Endodermal cell (in vitro differentiated cells): ENCODE data around the gene SUGCT. TPM values are rescaled to one million over a fixed set of nuclear protein-coding genes. Genes with fewer than 3 reads are reported as not detected.
"Not testable (repeated sequence)": the region's sequence is repeated elsewhere in the genome, so short reads cannot be mapped to it uniquely, and the experiment has no call there.

Experiments used
- DNase-seq: peaks from one replicate; pipeline ENCODE4 v3.0.0-alpha.2; 2017
- H3K27ac ChIP-seq: 2 replicates; pipeline ENCODE4 v1.5.1; 2013; ENCODE audit warnings: mild to moderate bottlenecking, low read depth, low read length, moderate library complexity
- H3K27me3 ChIP-seq: 2 replicates; pipeline ENCODE4 v1.6.1; 2013; ENCODE audit warnings: mild to moderate bottlenecking, low read length, moderate library complexity; ENCODE audit not compliant: insufficient read depth, control insufficient read depth, poor library complexity, severe bottlenecking
- H3K36me3 ChIP-seq: 2 replicates; pipeline ENCODE4 v1.7.0; 2013; ENCODE audit warnings: mild to moderate bottlenecking, low read length, moderate library complexity; ENCODE audit not compliant: control insufficient read depth, insufficient read depth
- H3K4me1 ChIP-seq: one replicate; pipeline ENCODE4 v1.7.0; 2013; ENCODE audit warnings: low read length; ENCODE audit not compliant: control insufficient read depth, insufficient read depth
- H3K4me3 ChIP-seq: 2 replicates; pipeline ENCODE4 v1.5.1; 2013; ENCODE audit warnings: mild to moderate bottlenecking, low read length, moderate library complexity
- H3K9ac ChIP-seq: 2 replicates; pipeline ENCODE4 v1.6.1; 2013; ENCODE audit warnings: mild to moderate bottlenecking, low read length, moderate library complexity; ENCODE audit not compliant: poor library complexity, severe bottlenecking; ENCODE audit errors: extremely low read depth
- H3K9me3 ChIP-seq: 2 replicates; pipeline ENCODE4 v1.6.1; 2013; ENCODE audit warnings: mild to moderate bottlenecking, low read length, moderate library complexity; ENCODE audit not compliant: control insufficient read depth
- H3K27ac Mint-ChIP-seq: 2 replicates; pipeline ENCODE4 v1.8.0; 2020; ENCODE audit warnings: mixed read lengths
- H3K27me3 Mint-ChIP-seq: 2 replicates; pipeline ENCODE4 v1.8.0; 2021; ENCODE audit warnings: mild to moderate bottlenecking, mixed read lengths; ENCODE audit not compliant: insufficient read depth
- H3K36me3 Mint-ChIP-seq: 2 replicates; pipeline ENCODE4 v1.8.0; 2020; ENCODE audit warnings: low read depth, mixed read lengths
- H3K4me1 Mint-ChIP-seq: 2 replicates; pipeline ENCODE4 v1.8.0; 2020; ENCODE audit warnings: mixed read lengths
- H3K4me3 Mint-ChIP-seq: 2 replicates; pipeline ENCODE4 v1.8.0; 2020; ENCODE audit warnings: mild to moderate bottlenecking, moderate library complexity, mixed read lengths
- H3K9me3 Mint-ChIP-seq: 2 replicates; pipeline ENCODE4 v1.8.0; 2020; ENCODE audit warnings: mild to moderate bottlenecking, mixed read lengths
- WGBS, 2 experiments: methylation state at CpG; one replicate each; pipeline versions ENCODE4 v1.1.5 to v1.1.7; 2013; ENCODE audit warnings: missing lambda C conversion rate in 2 of 2, mixed read lengths in 1 of 2; ENCODE audit not compliant: insufficient coverage in 1 of 2, insufficient read length in 1 of 2; 5-methylcytosine and 5-hydroxymethylcytosine counted together
- total RNA-seq, 2 donors: library from RNA; stranded (reverse); fragmentation: NEBNext Ultra II Directional in 1 of 2; extraction: Animal tissue kit (Norgen Biotek cat#: 25700) in 1 of 2; gene quantifications; 2 replicates in 1 of 2; 3 replicates in 1 of 2; pipeline ENCODE4 v1.2.1, GENCODE V29; 2021
- TF ChIP-seq, protein P1 (sequence below): fragments of 200-600 bp; sonication (generic); conservative IDR thresholded peaks from 2 replicates; pipeline ENCODE4 v1.5.0; 2021; ENCODE audit warnings: antibody characterized with exemption, mild to moderate bottlenecking

SUGCT gene
- total RNA-seq, 2 donors from 2014 or later: 3.6 to 3.9 TPM

DNA sequence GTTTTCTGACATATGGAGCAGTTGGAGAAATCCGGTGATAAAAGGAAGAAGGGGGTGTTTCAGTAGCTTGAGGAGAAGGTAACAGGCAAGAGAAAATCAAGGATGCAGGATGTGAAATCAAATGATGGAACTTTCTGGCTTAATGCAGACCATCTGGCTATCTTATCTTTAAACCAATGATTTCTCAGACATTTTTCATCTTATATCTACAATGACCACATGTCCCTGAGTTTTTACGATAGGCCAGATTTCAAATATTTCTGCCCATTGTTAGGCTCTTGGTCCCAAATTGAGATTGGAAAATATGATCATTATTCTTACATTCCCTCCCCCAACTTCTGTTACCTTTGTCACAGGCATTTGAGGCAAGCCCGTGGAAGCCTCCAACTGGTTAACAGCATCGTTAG, 486.8 kb downstream of the SUGCT start:
- no peaks in the 10 kb centered on the region for H3K4me1 ChIP-seq
- H3K9ac ChIP-seq: no peak overlapping the region
- Mint-ChIP-seq H3K27me3 (no peaks in the 10 kb centered on the region), H3K4me3 (no peak overlapping the region), H3K9me3 (no peaks in the 10 kb centered on the region), H3K36me3 (no peaks in the 10 kb centered on the region), H3K27ac (no peak overlapping the region), H3K4me1 (no peaks in the 10 kb centered on the region)
- no peak overlapping the region for H3K4me3 ChIP-seq
- no peaks in the 10 kb centered on the region for H3K9me3 ChIP-seq
- TF ChIP-seq, protein P1, sequence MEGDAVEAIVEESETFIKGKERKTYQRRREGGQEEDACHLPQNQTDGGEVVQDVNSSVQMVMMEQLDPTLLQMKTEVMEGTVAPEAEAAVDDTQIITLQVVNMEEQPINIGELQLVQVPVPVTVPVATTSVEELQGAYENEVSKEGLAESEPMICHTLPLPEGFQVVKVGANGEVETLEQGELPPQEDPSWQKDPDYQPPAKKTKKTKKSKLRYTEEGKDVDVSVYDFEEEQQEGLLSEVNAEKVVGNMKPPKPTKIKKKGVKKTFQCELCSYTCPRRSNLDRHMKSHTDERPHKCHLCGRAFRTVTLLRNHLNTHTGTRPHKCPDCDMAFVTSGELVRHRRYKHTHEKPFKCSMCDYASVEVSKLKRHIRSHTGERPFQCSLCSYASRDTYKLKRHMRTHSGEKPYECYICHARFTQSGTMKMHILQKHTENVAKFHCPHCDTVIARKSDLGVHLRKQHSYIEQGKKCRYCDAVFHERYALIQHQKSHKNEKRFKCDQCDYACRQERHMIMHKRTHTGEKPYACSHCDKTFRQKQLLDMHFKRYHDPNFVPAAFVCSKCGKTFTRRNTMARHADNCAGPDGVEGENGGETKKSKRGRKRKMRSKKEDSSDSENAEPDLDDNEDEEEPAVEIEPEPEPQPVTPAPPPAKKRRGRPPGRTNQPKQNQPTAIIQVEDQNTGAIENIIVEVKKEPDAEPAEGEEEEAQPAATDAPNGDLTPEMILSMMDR: no peak
- H3K27me3 ChIP-seq: no peaks in the 10 kb centered on the region
- 89 to 93% methylated on average over 3 to 4 of the region's 4 CpGs for WGBS, 2 experiments
- H3K27ac ChIP-seq: no peak overlapping the region
- no peak for DNase-seq
- no peaks in the 10 kb centered on the region for H3K36me3 ChIP-seq

DNA sequence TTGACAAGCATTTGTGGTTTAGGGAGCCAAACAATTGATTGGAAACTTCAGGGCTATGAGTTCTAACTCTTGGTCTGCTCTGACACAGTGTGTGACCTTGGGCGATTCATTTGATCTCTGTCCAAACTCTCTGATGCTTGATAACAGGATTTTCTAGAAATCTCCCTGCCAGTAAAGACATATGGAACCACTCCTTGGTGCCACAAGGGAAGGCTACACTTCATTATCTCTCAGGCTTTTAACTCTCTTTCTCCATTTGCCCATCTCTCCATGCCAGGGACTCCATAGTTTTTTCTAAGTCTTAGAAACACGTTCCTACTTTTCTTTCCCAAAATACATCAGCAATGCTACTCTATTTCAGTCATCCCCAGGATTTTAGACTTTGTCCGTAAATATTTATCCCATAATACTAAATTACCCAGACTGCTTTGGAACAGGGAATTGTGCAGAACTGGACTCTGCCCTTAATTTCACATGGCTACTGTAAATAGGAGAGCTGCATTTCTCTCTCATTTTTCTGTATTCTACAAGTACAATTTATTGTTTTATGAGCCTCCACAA, 488.2 kb downstream of the SUGCT start:
- no peak overlapping the region for H3K4me3 Mint-ChIP-seq
- DNase-seq: no peak
- no peaks in the 10 kb centered on the region for H3K9me3 Mint-ChIP-seq
- TF ChIP-seq, protein P1: no peak
- Histone ChIP-seq H3K4me3 (no peak overlapping the region), H3K36me3 (no peaks in the 10 kb centered on the region), H3K4me1 (no peaks in the 10 kb centered on the region), H3K9me3 (no peaks in the 10 kb centered on the region), H3K27ac (no peak overlapping the region), H3K27me3 (no peaks in the 10 kb centered on the region), H3K9ac (no peak overlapping the region)
- no peak overlapping the region for H3K27ac Mint-ChIP-seq
- H3K4me1 Mint-ChIP-seq: no peaks in the 10 kb centered on the region
- no peaks in the 10 kb centered on the region for H3K36me3 Mint-ChIP-seq
- H3K27me3 Mint-ChIP-seq: no peaks in the 10 kb centered on the region
- WGBS, 2 experiments: 91 to 100% methylated on average over 3 of the region's 3 CpGs

DNA sequence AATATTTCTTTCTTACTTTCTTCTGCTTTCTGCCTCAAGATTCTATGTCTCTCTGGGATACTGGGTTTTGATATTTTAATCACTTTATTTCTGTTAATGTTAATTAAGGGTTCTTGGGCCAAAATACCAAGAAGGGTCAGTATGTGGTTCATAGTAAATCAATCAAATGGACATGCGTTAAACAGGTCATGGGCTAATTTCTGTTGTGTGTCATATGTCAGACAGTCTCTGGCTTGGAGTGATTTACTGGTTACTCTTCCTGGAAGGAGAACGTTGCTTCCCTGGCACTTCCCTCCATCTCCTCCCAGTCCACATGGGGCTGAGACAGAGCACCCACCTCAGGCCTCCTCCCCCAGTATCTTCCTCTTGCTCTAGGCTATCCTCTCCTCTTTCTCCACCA, 489.1 kb downstream of the SUGCT start:
- H3K9me3 ChIP-seq: no peaks in the 10 kb centered on the region
- Mint-ChIP-seq H3K36me3 (no peaks in the 10 kb centered on the region), H3K27ac (no peak overlapping the region), H3K9me3 (no peaks in the 10 kb centered on the region), H3K4me1 (no peaks in the 10 kb centered on the region), H3K4me3 (no peak overlapping the region), H3K27me3 (no peaks in the 10 kb centered on the region)
- H3K36me3 ChIP-seq: no peaks in the 10 kb centered on the region
- no peak overlapping the region for H3K4me3 ChIP-seq
- TF ChIP-seq, protein P1: no peak
- H3K27me3 ChIP-seq: no peaks in the 10 kb centered on the region
- H3K27ac ChIP-seq: no peak overlapping the region
- WGBS, 2 experiments: 88 to 100% methylated on average over 1 to 2 of the region's 2 CpGs
- DNase-seq: no peak
- H3K9ac ChIP-seq: no peak overlapping the region
- H3K4me1 ChIP-seq: no peaks in the 10 kb centered on the region

DNA sequence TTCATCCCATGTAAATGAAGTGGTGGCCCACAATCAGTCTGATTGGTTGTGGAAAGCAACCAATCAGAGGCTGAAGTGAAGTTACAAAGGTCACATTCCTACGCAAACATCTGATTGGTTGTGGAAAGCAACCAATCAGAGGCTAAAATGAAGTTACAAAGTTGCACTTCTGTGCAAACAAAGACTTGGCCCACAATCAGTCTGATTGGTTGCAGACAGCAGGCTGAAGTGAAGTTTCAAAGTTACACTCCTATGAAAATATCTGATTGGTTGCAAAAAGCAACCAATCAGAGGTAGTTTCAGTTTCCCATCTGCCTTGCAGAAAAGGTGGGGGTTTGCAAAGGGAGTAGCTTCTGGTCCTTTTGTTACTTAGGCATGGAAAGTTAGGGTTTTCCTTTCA, 492.6 kb downstream of the SUGCT start:
- H3K9me3 ChIP-seq, H3K9me3 Mint-ChIP-seq, H3K27ac Mint-ChIP-seq, H3K27ac ChIP-seq, H3K27me3 ChIP-seq, H3K4me1 Mint-ChIP-seq, DNase-seq, H3K36me3 ChIP-seq, H3K4me3 Mint-ChIP-seq, H3K36me3 Mint-ChIP-seq, H3K27me3 Mint-ChIP-seq, H3K4me1 ChIP-seq, H3K4me3 ChIP-seq, H3K9ac ChIP-seq: not testable (repeated sequence)
- 95 to 100% methylated on average over 1 of the region's 1 CpG for WGBS, 2 experiments
